Endothelial cell (in vitro differentiated cells): ENCODE measurements around the gene TEAD3. TPM values are rescaled to one million over a fixed set of nuclear protein-coding genes. Genes with fewer than 3 reads are reported as not detected.

Experiments
- DNase-seq: peaks from one replicate; pipeline ENCODE4 v3.0.0; 2021; ENCODE audit warnings: low spot score
- H3K27ac Mint-ChIP-seq: one replicate; pipeline ENCODE4 v1.8.0; 2021; ENCODE audit warnings: mixed read lengths, inconsistent platforms; ENCODE audit not compliant: unreplicated experiment
- H3K27me3 Mint-ChIP-seq: one replicate; pipeline ENCODE4 v1.8.0; 2021; ENCODE audit warnings: mild to moderate bottlenecking, moderate library complexity, mixed read lengths, inconsistent platforms; ENCODE audit not compliant: unreplicated experiment
- H3K36me3 Mint-ChIP-seq: one replicate; pipeline ENCODE4 v1.8.0; 2021; ENCODE audit warnings: mild to moderate bottlenecking, low read depth, mixed read lengths, inconsistent platforms; ENCODE audit not compliant: unreplicated experiment
- H3K4me1 Mint-ChIP-seq: one replicate; pipeline ENCODE4 v1.8.0; 2021; ENCODE audit warnings: mild to moderate bottlenecking, mixed read lengths, inconsistent platforms; ENCODE audit not compliant: unreplicated experiment
- H3K4me3 Mint-ChIP-seq: one replicate; pipeline ENCODE4 v1.8.0; 2021; ENCODE audit warnings: mild to moderate bottlenecking, mixed read lengths, inconsistent platforms; ENCODE audit not compliant: unreplicated experiment
- H3K9me3 Mint-ChIP-seq: one replicate; pipeline ENCODE4 v1.8.0; 2021; ENCODE audit warnings: mixed read lengths, inconsistent platforms; ENCODE audit not compliant: unreplicated experiment
- total RNA-seq: library from RNA; stranded (reverse); fragmentation: NEBNext Ultra II Directional; extraction: Animal tissue kit (Norgen Biotek cat#: 25700); gene quantifications from one replicate; pipeline ENCODE4 v1.2.1, GENCODE V29; 2021; ENCODE audit not compliant: unreplicated experiment
- TF ChIP-seq, protein P1 (sequence below): fragments of 200-600 bp; sonication (generic); IDR thresholded peaks from one replicate; pipeline ENCODE4 v1.5.0; 2021; ENCODE audit warnings: antibody characterized with exemption; ENCODE audit not compliant: unreplicated experiment

TEAD3 gene
- total RNA-seq, 1 donor from 2014 or later, result 6.3 TPM

DNA sequence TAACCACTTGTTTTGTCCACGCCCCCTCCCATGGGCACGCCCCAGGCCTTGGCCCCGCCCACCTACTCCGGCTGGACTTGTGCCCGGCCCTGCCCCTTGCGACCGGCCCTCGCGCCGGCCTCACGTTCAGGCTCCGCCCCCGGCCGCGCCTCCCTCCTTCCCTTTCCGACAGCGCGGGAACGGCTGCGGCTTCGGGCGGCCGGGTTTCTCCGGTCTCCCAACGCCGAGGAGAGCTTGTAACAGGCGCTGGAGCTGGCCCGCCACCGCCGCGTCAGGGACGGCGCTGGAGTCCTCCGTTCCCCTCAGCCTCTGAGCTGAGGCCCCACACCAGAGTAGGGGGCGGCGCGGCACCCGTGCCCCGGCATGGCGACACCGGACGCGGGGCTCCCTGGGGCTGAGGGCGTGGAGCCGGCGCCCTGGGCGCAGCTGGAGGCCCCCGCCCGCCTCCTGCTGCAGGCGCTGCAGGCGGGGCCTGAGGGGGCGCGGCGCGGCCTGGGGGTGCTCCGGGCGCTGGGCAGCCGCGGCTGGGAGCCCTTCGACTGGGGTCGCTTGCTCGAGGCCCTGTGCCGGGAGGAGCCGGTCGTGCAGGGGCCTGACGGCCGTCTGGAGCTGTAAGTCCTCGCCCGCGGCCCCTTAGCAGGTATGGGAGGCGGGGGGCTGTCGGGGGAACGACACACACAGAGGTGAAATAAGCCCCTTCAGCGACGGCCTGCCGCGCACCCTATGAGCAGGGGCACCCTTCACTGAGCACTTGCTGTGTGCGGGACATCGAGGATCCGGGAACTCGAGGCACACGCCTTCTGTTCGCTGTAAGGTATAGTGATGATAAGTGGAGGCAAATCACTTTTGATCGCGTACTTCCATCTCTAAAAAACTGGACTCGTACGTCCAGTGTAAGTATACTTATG is 44.4 kb downstream of the TEAD3 start, which contains the start of gene FANCE:
Gene FANCE (plus strand): TSS at position 156 of the 908 bp plus-strand sequence. CDS start 208 bp downstream, at position 364.
- Mint-ChIP-seq H3K27ac (peak within 1 kb of the TSS; percentile 62), H3K9me3 (no peaks in the 10 kb centered on the region), H3K4me3 (peak within 1 kb of the TSS; percentile 90), H3K4me1 (peaks cover 25% of the 10 kb centered on the region), H3K27me3 (peaks cover 2% of the 10 kb centered on the region), H3K36me3 (peaks cover 12% of the 10 kb centered on the region)
- TF ChIP-seq, protein P1, sequence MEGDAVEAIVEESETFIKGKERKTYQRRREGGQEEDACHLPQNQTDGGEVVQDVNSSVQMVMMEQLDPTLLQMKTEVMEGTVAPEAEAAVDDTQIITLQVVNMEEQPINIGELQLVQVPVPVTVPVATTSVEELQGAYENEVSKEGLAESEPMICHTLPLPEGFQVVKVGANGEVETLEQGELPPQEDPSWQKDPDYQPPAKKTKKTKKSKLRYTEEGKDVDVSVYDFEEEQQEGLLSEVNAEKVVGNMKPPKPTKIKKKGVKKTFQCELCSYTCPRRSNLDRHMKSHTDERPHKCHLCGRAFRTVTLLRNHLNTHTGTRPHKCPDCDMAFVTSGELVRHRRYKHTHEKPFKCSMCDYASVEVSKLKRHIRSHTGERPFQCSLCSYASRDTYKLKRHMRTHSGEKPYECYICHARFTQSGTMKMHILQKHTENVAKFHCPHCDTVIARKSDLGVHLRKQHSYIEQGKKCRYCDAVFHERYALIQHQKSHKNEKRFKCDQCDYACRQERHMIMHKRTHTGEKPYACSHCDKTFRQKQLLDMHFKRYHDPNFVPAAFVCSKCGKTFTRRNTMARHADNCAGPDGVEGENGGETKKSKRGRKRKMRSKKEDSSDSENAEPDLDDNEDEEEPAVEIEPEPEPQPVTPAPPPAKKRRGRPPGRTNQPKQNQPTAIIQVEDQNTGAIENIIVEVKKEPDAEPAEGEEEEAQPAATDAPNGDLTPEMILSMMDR, result no peak
- peak; percentile 100 for DNase-seq

DNA sequence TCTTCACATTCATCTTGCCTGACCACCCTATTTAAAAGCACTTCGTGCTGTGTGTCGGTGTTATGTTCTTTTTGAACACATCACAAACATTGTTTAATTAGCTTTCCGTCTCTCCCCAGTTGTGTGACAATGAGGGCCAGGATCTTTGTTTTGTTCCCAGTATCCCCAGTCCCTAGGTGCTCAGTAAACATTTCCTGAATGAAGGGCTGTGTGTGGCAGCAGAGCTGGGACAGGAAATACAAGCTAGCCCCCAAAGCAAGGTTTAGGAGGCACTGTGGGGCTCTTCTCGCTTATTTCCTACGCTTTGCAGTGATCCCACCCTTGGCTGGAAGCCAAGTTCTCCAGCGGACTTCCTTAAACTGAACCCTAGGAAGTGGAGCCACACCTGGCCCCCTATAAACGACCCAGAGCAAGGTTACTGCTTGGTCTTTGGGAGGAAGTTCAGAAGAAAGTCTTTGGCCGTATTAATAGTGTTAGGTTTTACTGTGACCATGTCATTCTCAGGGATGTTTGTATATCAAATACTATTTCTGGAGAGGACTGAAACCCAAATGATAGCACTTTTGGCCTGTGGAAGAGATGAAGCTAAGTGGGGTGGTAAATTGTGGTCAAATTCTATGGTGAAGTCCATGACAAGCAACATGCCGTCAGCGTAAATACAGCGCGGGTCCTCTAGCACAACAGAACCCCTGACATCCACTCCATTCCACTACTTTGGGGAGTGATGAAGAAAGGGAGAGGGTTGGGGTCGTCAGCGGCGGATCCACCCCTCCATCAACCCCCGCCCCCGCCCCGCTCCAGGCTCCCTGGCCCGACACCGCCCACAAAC is 45.3 kb downstream of the TEAD3 start:
- TF ChIP-seq, protein P1, result no peak
- Mint-ChIP-seq H3K27me3 (peaks cover 3% of the 10 kb centered on the region), H3K4me3 (peak overlapping the region; percentile 85), H3K36me3 (peaks cover 12% of the 10 kb centered on the region), H3K4me1 (peaks cover 25% of the 10 kb centered on the region), H3K27ac (peak overlapping the region; percentile 62), H3K9me3 (no peaks in the 10 kb centered on the region)
- DNase-seq, result no peak

DNA sequence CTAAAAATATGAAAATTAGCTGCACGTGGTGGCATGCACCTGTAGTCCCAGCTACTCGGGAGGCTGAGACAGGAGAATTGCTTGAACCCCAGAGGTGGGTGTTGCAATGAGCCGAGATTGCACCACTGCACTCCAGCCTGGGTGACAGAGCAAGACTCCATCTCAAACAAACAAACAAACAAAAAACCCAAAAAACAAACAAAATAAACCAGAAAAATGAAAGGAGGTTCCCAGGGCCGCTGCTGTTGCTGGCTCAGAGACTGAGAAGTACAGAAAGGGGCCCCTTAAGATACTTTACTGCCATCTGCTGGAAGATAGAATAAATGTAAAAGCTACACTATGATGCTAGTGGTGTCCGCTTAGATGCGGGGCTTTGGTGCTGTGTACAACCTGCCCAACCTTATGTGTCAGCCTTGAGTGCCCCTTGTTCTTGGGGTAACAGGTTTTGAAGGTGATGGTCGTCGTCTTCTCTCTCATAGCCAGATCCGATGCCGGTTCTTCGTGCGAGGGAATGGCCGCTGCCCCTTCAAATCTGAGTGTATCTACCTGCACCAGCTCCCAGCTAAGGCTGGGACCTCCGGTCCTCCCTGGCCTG is 47.5 kb downstream of the TEAD3 start:
- no peak overlapping the region for H3K27ac Mint-ChIP-seq
- DNase-seq, result no peak

DNA sequence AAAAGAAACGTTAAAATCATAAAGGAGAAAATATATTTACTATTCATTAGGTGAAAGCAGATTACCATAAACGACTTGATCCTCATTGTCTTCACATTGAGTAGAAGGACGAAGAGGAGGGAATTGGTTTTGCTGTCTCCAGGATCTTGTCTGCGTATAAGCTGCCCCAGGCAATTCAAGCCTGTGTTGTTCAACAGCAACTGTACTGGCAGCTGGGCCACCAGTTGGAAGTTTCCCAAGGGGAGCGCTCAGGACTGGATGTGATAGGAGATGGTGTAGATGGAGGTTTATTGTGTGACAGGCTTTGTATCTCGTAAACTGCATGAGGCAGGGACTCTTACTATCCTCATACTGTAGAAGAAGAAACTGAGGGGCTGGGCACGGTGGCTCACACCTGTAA is 48.7 kb downstream of the TEAD3 start:
- no peak overlapping the region for H3K4me3 Mint-ChIP-seq
- H3K4me1 Mint-ChIP-seq, result peaks cover 19% of the 10 kb centered on the region
- no peaks in the 10 kb centered on the region for H3K36me3 Mint-ChIP-seq

More for the DNA sequence above, 47.5 kb downstream of the TEAD3 start:
- no peaks in the 10 kb centered on the region for H3K36me3 Mint-ChIP-seq
- peaks cover 22% of the 10 kb centered on the region for H3K4me1 Mint-ChIP-seq
- TF ChIP-seq, protein P1, result peak; percentile 56
- H3K9me3 Mint-ChIP-seq, result no peaks in the 10 kb centered on the region
- H3K4me3 Mint-ChIP-seq, result no peak overlapping the region
- H3K27me3 Mint-ChIP-seq, result peaks cover 3% of the 10 kb centered on the region

More for the DNA sequence above, 48.7 kb downstream of the TEAD3 start:
- no peak for DNase-seq
- Mint-ChIP-seq H3K9me3 (no peaks in the 10 kb centered on the region), H3K27ac (no peak overlapping the region), H3K27me3 (peaks cover 3% of the 10 kb centered on the region)
- TF ChIP-seq, protein P1, result no peak
